Activated T-cell treated with anti-CD3 and anti-CD28 coated beads, Interleukin-2, amount 50 U/mL, for 48 hours (primary cell): ENCODE results near the gene OR5K2.

ENCODE experiments used
- DNase-seq, 2 experiments: peaks; one replicate each; pipeline ENCODE4 v3.0.0-alpha.2; 2020

The OR5K2 gene

DNA sequence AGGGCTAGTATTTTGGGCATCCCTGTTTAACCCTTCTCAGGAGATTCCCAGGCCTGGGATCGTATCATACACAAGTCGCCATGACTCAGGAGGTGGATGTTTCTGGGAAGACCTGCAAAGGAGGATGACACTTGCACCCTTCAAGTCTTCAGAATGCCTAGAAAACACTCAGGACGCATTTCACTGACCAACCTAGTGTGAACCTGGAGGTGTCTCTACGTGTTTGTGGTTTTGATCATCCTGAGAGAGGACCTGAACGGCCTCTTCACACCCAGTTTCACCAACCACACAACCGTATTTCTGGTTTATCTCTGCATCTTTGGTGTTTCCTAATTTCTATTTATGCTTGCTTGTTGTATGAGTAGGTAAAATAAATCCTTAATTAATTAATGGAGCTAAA is 28.0 kb downstream of the OR5K2 start:
- no peak for DNase-seq

DNA sequence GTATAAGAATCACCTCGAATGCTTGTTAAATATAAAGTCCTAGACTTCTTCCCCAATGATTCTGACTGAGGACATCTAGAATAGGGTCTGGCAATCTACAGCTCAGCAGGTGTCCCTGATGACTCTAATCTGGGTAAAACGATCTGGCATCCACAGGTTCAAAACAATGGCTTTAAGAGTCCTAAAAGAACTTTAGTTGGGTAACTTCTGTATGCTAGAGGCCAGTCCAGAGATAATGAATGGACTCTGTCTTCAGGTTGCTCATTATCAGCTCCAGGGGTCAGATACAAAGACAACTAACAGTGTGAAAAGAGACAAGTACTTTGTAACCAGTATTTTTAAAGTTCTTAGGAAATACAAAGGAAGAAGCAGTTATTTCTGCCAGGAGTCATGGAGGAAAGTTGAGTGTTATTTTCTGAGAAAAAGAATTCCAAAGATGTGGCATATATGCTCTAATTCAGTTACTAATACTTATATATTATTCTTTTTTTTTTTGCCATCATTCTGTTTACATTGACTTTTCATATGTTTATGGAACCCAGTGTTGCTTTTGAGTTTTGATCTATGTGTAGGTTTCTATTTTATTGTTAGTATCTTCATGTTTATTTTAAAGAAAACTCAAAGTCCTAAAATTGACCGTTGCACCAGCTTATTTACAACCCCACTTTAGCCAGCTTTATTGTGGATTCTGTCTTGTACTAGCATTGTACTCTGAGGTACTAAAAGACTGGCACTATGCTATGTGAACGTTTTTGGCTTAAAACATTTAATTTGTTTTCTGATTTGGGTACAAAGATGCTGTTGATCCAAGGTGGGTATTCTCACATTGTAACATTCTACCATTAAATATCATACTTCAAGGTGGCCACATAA is 31.2 kb downstream of the OR5K2 start:
- no peak for DNase-seq

DNA sequence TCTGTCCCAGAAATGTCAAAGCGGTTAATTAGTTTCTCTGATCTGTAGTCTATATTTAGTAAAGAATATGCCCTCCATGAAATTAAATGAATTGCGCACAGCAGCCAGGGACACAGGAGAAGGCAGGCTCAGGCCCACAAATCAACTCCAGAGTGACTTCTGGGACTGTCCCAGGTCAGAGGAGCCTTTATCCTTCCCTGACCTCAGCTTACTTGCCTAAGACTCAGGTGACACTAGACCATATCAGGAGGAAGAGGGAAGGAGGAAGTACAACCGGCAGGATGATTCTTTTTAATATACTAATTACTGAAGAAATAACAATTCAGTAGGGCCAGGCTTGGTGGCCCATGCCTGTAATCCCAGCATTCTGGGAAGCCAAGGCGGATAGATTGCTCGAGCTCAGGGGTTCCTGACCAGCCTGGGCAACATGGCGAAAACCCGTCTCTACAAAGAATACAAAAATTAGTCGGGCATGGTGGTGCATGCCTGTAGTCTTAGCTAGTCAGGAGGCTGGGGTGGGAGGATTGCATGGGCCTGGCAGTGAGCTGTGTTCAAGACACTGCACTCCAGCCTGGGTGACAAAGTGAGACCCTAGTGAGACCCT is 32.5 kb downstream of the OR5K2 start:
- no peak for DNase-seq

DNA sequence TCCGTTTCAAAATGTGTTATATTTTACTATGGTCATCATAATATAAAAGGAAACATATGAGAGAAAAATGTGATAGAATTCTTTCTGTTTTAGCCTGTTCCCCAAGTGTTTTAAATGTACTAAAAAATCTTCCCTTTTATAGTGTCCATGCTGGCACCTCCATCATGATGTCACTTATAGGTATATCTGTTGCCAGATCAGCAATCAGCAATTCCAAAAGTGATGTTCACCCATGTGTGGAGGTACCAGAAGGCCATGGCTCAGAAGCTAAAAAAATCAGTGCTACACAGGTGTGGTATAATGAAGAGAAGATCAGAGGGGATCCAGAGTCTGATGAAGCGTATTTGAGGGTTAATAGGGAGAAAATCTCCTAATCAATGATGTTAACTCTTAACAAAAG is 33.2 kb downstream of the OR5K2 start:
- no peak for DNase-seq

DNA sequence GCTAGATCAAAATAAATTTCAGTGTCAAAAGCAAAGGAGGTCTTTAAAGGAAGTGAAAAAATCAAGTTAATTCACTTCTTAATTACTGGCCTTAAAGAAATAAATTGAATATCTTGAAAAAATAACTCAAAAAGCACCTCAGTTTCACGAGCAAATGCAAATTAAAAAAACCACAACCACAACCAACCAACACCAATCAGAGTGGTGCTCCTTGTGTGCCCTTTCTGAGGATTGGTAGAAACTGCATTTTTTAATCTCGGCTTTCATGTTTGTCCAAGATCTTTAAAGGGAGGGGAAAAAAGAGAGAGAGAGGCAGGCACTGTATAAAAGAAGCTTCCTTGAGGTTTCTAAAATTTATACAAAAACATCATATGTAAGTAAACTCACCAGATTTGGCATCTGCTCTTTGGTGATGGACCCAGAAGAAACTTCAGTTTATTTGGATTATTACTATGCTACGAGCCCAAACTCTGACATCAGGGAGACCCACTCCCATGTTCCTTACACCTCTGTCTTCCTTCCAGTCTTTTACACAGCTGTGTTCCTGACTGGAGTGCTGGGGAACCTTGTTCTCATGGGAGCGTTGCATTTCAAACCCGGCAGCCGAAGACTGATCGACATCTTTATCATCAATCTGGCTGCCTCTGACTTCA is 34.3 kb downstream of the OR5K2 start, which contains the start of gene GPR15:
Gene GPR15, plus strand, starts transcription at position 357 of the 653 bp plus-strand sequence. Its CDS starts 56 bp downstream, at position 413.
- no peak for DNase-seq

DNA sequence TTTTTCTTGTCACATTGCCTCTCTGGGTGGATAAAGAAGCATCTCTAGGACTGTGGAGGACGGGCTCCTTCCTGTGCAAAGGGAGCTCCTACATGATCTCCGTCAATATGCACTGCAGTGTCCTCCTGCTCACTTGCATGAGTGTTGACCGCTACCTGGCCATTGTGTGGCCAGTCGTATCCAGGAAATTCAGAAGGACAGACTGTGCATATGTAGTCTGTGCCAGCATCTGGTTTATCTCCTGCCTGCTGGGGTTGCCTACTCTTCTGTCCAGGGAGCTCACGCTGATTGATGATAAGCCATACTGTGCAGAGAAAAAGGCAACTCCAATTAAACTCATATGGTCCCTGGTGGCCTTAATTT is 34.8 kb downstream of the OR5K2 start:
- no peak for DNase-seq

DNA sequence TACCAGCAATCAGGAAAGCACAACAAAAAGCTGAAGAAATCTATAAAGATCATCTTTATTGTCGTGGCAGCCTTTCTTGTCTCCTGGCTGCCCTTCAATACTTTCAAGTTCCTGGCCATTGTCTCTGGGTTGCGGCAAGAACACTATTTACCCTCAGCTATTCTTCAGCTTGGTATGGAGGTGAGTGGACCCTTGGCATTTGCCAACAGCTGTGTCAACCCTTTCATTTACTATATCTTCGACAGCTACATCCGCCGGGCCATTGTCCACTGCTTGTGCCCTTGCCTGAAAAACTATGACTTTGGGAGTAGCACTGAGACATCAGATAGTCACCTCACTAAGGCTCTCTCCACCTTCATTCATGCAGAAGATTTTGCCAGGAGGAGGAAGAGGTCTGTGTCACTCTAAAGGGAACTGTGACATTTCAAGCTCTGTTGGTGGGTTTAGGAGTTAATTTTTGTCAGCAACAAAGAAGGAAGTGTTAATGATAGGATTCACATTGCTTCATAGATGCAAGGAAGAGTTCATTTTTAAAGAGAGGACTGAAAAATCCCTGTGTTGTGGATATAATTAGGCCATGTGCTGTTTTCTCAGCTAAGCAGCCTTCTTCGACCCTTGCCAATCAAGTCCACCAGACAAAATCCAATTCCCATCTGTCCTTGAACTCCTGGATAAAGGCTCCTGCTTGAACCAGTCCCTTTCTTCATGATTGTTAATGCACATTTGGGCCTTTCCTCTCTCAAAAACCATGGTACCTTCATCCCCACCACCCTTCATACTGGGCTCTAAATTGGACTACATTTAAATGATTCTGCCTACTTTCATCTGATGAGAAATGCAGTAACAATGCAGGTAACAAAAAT is 35.5 kb downstream of the OR5K2 start:
- no peak for DNase-seq

DNA sequence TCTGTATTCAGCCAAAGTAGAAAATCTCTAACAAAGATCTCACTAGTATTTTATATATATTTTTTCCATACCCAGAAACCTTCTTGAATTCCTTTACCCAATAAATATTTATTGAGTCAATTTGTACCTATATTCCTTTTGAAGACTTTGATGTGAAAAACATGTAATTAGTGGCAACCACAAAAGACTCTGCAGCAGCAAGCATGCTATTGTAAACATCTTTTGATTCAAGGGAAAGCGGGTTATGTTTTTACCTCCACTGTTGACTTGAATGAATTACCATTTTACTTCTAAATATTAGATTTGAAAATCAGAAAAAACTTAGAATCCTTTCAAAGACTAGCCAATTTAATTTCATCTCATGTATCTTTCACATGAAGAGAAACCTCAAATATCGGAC is 36.7 kb downstream of the OR5K2 start:
- DNase-seq, result no peak

DNA sequence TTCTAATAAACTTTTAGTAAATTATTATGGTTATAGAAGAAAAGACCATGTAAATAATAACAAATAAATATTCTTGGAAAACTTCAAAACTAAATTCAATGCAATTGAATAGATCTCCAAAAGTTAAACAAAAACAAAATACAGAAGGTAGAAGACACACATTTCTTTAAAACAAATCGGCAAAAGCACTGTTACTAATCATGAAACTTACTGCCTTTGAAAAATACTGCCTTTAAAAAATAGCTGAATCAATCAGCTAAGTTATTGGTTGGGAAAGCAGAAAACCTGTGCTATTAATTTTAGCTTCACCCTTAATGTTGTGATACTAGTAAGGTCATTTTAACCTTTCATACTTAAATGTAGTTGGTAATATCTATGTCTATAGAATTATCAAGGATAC is 37.3 kb downstream of the OR5K2 start:
- DNase-seq, result no peak

DNA sequence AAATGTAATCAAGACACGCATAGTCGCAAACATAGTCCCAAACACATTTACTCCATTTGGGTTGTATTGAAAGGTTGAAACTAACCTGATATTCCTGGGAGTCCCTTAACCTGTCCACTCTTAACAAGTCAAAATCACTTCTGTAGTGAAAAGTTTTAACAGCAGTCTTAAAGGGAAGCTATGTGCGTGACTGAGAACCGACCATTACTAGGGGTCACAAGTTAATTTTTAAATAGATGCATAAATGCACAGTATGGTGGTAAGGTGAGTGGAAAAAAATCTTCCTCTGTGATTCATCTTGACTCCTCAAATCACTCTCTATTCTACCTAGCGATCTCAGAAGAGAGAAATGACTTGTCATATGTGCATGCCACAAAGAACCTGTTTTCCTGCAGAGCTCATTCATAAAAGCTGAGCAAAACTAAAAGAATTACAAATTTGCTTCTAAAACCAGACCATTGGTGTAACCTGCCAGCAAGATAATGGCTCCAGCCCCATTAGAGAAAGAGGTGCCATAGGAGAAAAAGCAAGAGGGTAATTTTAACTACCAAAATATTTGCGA is 39.1 kb downstream of the OR5K2 start:
- DNase-seq, result no peak

DNA sequence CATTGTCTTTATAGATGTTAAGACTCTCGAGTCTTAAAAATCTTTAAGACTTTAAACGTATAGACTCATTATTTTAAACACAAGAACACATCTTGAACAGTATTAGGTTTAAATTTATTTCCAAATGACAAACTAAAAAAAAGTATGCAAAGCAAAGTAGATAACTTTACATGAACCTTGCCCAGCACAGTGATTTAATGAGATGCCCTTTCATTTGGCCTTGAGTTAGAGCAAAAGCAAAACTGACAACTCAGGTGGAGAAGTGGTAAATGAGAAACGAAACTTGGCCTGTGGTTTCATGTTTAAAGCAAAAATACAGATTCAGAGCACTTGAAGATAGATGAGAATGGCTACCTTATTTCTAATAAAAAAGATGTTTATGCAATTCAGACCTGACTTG is 42.9 kb downstream of the OR5K2 start:
- no peak for DNase-seq

DNA sequence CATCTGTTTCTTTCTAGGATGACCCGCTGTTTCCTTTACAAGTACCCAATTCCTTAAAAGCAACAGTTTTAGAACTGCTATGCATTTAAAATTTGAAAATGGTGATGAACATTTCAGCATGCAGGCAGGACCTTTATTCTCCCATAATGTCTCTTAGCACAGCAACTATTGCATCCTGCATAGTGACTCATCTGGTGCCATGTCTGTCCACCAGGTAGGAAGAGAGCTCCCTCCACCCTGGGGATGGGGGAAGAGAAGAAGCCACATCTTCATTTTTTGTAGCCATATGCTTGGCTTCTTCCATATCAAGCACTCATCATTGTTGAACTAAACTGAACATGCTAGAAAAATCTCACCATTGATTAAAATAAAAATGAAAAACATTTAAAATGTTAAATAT is 44.2 kb downstream of the OR5K2 start:
- DNase-seq, result no peak

DNA sequence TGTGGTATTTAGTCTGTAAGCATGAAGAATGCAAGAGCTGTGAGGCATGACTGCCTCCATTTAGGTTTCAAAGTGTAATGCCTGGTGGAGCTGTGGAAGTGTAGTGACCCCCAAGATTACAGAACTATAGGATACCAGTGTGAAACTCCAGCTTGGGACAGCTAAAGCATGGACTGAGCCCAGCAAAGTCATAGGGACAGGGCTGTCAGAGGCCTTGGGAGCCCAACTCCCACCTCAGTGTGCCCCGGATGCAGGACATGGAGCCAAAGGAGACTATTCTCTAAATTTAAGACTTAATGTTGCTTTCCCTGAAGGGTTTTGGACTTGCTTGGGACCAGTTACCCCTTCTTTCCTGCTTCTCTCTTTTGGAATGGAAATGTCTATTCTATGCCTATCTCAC is 45.1 kb downstream of the OR5K2 start:
- DNase-seq, result no peak

- DNase-seq, result no peak
Measured at GRCh38 chr3:98545940-98546339, 48.5 kb downstream of the OR5K2 start.
